ENCODE measurements around the gene GMPPA. TPM values are rescaled to one million over a fixed set of nuclear protein-coding genes. Genes with fewer than 3 reads are reported as not detected.

The GMPPA gene
- total and polyA plus RNA-seq, 9 of the 15 experiments (the other 6 are each of a cell fraction or from before 2014, with no cell fraction given) = 7.0 to 101 (median 66.7) TPM

DNA sequence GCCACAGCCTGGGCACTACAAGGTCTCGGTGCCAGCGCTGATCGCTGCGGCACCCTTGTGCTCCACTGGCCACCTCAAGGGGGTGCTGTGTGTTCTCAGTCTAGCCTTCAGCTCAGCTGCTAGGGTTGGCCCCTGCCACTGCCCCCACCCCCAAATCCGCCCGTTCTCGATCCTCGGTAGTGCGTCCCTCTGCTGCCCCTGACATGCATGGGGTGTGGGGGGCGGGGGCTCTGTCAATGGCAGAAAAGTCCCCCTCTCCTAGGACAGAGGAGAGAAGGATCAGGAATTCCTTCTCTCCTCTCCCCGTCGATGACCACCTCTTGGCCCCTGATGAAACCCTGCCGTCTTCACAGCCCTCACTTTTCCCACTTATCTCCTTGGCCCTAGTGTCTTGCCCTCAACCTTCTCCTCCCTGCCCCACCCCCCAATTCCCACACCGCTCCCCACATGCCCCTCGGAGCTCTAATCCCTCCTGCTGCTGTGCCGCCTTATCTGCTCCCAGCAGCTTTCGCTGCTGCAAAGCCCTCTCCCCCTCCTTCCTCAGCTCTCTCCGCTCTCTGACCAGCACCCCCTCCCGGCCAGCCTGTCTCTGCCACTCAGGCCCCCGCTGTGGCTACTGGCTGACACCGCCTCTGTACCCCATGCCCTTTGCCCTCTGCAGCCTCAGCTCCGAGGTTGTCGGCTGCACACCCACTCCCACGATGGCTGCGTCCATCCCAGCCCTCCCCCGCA lies 11.3 kb downstream of the GMPPA start (continued):
- TF ChIP-seq, protein P1, sequence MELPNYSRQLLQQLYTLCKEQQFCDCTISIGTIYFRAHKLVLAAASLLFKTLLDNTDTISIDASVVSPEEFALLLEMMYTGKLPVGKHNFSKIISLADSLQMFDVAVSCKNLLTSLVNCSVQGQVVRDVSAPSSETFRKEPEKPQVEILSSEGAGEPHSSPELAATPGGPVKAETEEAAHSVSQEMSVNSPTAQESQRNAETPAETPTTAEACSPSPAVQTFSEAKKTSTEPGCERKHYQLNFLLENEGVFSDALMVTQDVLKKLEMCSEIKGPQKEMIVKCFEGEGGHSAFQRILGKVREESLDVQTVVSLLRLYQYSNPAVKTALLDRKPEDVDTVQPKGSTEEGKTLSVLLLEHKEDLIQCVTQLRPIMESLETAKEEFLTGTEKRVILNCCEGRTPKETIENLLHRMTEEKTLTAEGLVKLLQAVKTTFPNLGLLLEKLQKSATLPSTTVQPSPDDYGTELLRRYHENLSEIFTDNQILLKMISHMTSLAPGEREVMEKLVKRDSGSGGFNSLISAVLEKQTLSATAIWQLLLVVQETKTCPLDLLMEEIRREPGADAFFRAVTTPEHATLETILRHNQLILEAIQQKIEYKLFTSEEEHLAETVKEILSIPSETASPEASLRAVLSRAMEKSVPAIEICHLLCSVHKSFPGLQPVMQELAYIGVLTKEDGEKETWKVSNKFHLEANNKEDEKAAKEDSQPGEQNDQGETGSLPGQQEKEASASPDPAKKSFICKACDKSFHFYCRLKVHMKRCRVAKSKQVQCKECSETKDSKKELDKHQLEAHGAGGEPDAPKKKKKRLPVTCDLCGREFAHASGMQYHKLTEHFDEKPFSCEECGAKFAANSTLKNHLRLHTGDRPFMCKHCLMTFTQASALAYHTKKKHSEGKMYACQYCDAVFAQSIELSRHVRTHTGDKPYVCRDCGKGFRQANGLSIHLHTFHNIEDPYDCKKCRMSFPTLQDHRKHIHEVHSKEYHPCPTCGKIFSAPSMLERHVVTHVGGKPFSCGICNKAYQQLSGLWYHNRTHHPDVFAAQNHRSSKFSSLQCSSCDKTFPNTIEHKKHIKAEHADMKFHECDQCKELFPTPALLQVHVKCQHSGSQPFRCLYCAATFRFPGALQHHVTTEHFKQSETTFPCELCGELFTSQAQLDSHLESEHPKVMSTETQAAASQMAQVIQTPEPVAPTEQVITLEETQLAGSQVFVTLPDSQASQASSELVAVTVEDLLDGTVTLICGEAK (IDR thresholded peaks at IDR 0.05) = no peak
- TF ChIP-seq, protein P1 (CRISPR knock-in tag; IDR thresholded peaks at IDR 0.05) = peak; percentile 44; the same call in 1 of the 2 replicates
- no peak for TF ChIP-seq SREBF2 (CRISPR knock-in tag; IDR thresholded peaks at IDR 0.05)
- no peak for TF ChIP-seq GTF2A2 (tag; IDR thresholded peaks at IDR 0.05)
- no peak for TF ChIP-seq RFX1 (IDR thresholded peaks at IDR 0.05)
- no peak for TF ChIP-seq FOXA1 (IDR thresholded peaks at IDR 0.05; ENCODE audit: borderline replicate concordance)
- TF ChIP-seq, protein P2, sequence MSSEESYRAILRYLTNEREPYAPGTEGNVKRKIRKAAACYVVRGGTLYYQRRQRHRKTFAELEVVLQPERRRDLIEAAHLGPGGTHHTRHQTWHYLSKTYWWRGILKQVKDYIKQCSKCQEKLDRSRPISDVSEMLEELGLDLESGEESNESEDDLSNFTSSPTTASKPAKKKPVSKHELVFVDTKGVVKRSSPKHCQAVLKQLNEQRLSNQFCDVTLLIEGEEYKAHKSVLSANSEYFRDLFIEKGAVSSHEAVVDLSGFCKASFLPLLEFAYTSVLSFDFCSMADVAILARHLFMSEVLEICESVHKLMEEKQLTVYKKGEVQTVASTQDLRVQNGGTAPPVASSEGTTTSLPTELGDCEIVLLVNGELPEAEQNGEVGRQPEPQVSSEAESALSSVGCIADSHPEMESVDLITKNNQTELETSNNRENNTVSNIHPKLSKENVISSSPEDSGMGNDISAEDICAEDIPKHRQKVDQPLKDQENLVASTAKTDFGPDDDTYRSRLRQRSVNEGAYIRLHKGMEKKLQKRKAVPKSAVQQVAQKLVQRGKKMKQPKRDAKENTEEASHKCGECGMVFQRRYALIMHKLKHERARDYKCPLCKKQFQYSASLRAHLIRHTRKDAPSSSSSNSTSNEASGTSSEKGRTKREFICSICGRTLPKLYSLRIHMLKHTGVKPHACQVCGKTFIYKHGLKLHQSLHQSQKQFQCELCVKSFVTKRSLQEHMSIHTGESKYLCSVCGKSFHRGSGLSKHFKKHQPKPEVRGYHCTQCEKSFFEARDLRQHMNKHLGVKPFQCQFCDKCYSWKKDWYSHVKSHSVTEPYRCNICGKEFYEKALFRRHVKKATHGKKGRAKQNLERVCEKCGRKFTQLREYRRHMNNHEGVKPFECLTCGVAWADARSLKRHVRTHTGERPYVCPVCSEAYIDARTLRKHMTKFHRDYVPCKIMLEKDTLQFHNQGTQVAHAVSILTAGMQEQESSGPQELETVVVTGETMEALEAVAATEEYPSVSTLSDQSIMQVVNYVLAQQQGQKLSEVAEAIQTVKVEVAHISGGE (CRISPR knock-in tag; IDR thresholded peaks at IDR 0.05) = peak in 1 of 3 experiments; percentile 58; a peak in 1 of 6 replicates
- TF ChIP-seq HMGN3 (IDR thresholded peaks at IDR 0.05; ENCODE audit: borderline replicate concordance, extremely low read depth, insufficient read length, low read depth, low read length) = peak; percentile 99
- peak; percentile 16 for TF ChIP-seq DACH1 (IDR thresholded peaks at IDR 0.05; ENCODE audit: partially characterized antibody)
- TF ChIP-seq, protein P3, sequence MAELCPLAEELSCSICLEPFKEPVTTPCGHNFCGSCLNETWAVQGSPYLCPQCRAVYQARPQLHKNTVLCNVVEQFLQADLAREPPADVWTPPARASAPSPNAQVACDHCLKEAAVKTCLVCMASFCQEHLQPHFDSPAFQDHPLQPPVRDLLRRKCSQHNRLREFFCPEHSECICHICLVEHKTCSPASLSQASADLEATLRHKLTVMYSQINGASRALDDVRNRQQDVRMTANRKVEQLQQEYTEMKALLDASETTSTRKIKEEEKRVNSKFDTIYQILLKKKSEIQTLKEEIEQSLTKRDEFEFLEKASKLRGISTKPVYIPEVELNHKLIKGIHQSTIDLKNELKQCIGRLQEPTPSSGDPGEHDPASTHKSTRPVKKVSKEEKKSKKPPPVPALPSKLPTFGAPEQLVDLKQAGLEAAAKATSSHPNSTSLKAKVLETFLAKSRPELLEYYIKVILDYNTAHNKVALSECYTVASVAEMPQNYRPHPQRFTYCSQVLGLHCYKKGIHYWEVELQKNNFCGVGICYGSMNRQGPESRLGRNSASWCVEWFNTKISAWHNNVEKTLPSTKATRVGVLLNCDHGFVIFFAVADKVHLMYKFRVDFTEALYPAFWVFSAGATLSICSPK (IDR thresholded peaks at IDR 0.05; ENCODE audit: borderline replicate concordance) = no peak
- peak; percentile 16; the same call in 1 of the 2 replicates for TF ChIP-seq MAFK (IDR thresholded peaks at IDR 0.05; ENCODE audit: low read length)
- peak; percentile 74 for TF ChIP-seq MYC (IDR thresholded peaks at IDR 0.05; ENCODE audit: low read depth, low read length)
- TF ChIP-seq MYC (CRISPR knock-in tag; IDR thresholded peaks at IDR 0.05; ENCODE audit: borderline replicate concordance, low read depth) = no peak

Data from K562 (cell line).